Heart left ventricle (tissue), 13 donors: ENCODE data around the gene HSH2D.

Source experiments
- CTCF ChIP-seq, 12 donors: fragments of 200-600 bp; sonication (generic) in 4 of 12; IDR thresholded peaks; one replicate each; pipeline versions ENCODE4 v1.5.0 to v1.8.0; 2018 to 2022; ENCODE audit warnings: antibody characterized with exemption in 12 of 12, mild to moderate bottlenecking in 5 of 12
- POLR2A ChIP-seq, 2 donors: fragments of 450-650 bp; IDR thresholded peaks; one replicate each; pipeline ENCODE4 v1.6.1; 2017; ENCODE audit warnings: antibody characterized with exemption in 2 of 2, mild to moderate bottlenecking in 2 of 2, moderate library complexity in 2 of 2
- donor health status: ischemic (EF 13 %, LVEDD 7.1; RV severe dilation, severe dysfunction).
- donor health status: DM: no; HTN: yes; CAD: no.
- donor health status: DM: no; HTN: no; CAD: no.
- donor health status: ischemic (EF 25% LVEDD 6.9; RV normal size, moderate dysfunction).
- donor health status: ischemic (EF 25% LVEDD 5.7; RV mildly dilated, moderate dysfunction).
- donor health status: ischemic (EF 35%, LVEDD 5.7; RV mildly dilated, moderate dysfunction).
- donor health status: nonischemic (EF 11% LVEDD 7.7; RV severe dilation, severe dysfunction).
- donor health status: DM: yes; HTN: yes; CAD: no.
- donor health status: PGD.
- donor health status: ischemic (EF 29% LVEDD 5.4; RV normal size, mild dysfunction).
- donor health status: nonischemic (EF 23%, LVEDD 6.1; RV moderate dilation, normal function).

GRCh38 chr19:16201011-16201391, 57.5 kb downstream of the HSH2D start:
- TF ChIP-seq CTCF (IDR thresholded peaks at IDR 0.05) (no peak), POLR2A (IDR thresholded peaks at IDR 0.05) (no peak)
